Body of pancreas (tissue), 4 donors: ENCODE measurements around the gene KIT. TPM values are rescaled to one million over a fixed set of nuclear protein-coding genes. Genes with fewer than 3 reads are reported as not detected.
A peak's percentile ranks its signal among the peaks of the same experiment; 100 is the strongest.

Experiments used
- ATAC-seq: fragments of 150-250 bp; one replicate; pipeline ENCODE4 v1.9.1; 2016
- DNase-seq, 4 donors: peaks; one replicate each; pipeline ENCODE4 v3.0.0-alpha.2; 2019
- H3K27ac ChIP-seq, 4 donors: fragments of 200-600 bp; sonication (generic); 1 replicate in 3 of 4; 2 replicates in 1 of 4; pipeline versions ENCODE4 v1.5.1 to v1.6.1; 2016 to 2019; ENCODE audit warnings: mild to moderate bottlenecking in 1 of 4, mixed read lengths in 1 of 4, moderate library complexity in 1 of 4
- H3K27me3 ChIP-seq, 2 donors: fragments of 200-600 bp; sonication (generic); one replicate each; pipeline ENCODE4 v1.6.0; 2016; ENCODE audit warnings: mild to moderate bottlenecking in 1 of 2
- H3K36me3 ChIP-seq, 2 donors: fragments of 200-600 bp; sonication (generic); replicated peaks in 1 of 2; 2 replicates each; pipeline ENCODE4 v1.5.1; 2016; ENCODE audit warnings: low read depth in 2 of 2; ENCODE audit not compliant: insufficient read depth in 1 of 2
- H3K4me1 ChIP-seq: fragments of 200-600 bp; sonication (generic); one replicate; pipeline ENCODE4 v1.6.0; 2016
- H3K4me3 ChIP-seq, 2 donors: fragments of 200-600 bp; sonication (generic); 1 replicate in 1 of 2; 2 replicates in 1 of 2; pipeline ENCODE4 v1.5.1; 2016 to 2019
- H3K9me3 ChIP-seq, 3 donors: fragments of 200-600 bp; sonication (generic); 1 replicate in 2 of 3; 2 replicates in 1 of 3; pipeline ENCODE4 v1.5.1; 2016
- CTCF ChIP-seq, 7 experiments: fragments of 450-650 bp in 4 of 7; fragments of 200-600 bp in 3 of 7; sonication (generic) in 3 of 7; IDR thresholded peaks; one replicate each; pipeline ENCODE4 v1.5.1; 2016 to 2019; ENCODE audit warnings: antibody characterized with exemption in 7 of 7
- POLR2A ChIP-seq, 3 donors: fragments of 450-650 bp; IDR thresholded peaks; one replicate each; pipeline ENCODE4 v1.6.1; 2016; ENCODE audit warnings: antibody characterized with exemption in 3 of 3, mild to moderate bottlenecking in 2 of 3
- WGBS, 2 donors: methylation state at CpG; one replicate each; pipeline ENCODE4 v1.1.5; 2017; 5-methylcytosine and 5-hydroxymethylcytosine counted together
- intact Hi-C: fragments of 100-400 bp; cut with DNase I; formaldehyde crosslinking; loops from one replicate; pipeline ENCODE4 v1.15.1; 2023
- total RNA-seq, 2 donors: library from RNA; depleted of rRNA; stranded (reverse); fragments of >200 nt; gene quantifications; one replicate each; pipeline ENCODE4 v1.1.0, GENCODE V29; 2016

Gene KIT
- total RNA-seq, 2 donors from 2014 or later = 2.1 to 4.0 TPM

- no peaks in the 10 kb centered on the region for H3K9me3 ChIP-seq
- H3K27me3 ChIP-seq = no peaks in the 10 kb centered on the region
- ATAC-seq (no peak), DNase-seq (no peak)
- H3K4me3 ChIP-seq = no peak overlapping the region
- peaks cover 28% of the 10 kb centered on the region for H3K4me1 ChIP-seq
- no peaks in the 10 kb centered on the region for H3K36me3 ChIP-seq
- H3K27ac ChIP-seq = no peak overlapping the region
- intact Hi-C loops = no loop called here
- TF ChIP-seq CTCF (IDR thresholded peaks at IDR 0.05) (no peak), POLR2A (IDR thresholded peaks at IDR 0.05) (no peak)
- 43 to 54% methylated on average over 4 of the region's 4 CpGs for WGBS, 2 donors
Observed at GRCh38 chr4:54654753-54655152, 3.0 kb upstream of the KIT start.

DNA sequence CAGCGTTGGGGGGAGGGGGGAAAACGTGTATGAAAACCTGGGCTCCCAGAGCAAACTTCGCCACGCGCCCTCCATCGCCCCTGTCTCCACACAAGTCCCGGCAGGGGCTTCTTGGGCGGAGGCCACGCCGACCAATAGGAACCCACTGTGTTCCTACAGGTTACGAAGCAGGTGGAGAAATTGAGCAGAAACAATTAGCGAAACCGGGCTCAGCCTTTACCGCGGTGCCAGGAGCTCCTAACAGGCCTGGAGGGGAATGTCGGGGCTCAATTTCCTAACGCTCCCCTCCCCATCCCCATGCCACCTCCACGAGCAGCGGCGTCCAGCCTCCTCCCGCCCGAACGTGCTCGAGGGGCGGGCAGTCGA, 589 bp upstream of the KIT start:
- H3K9me3 ChIP-seq = no peaks in the 10 kb centered on the region
- no peak overlapping the region for H3K27ac ChIP-seq
- H3K27me3 ChIP-seq = no peaks in the 10 kb centered on the region
- DNase-seq (peak in 1 of 4 donors; percentile 10), ATAC-seq (peak; percentile 11)
- peak overlapping the region in 1 of 2 donors; percentile 22 for H3K4me3 ChIP-seq
- H3K4me1 ChIP-seq = peaks cover 33% of the 10 kb centered on the region
- TF ChIP-seq CTCF (IDR thresholded peaks at IDR 0.05) (no peak), POLR2A (IDR thresholded peaks at IDR 0.05) (no peak)
- 4 to 5% methylated on average over 10 to 26 of the region's 26 CpGs for WGBS, 2 donors
- intact Hi-C loops = no loop called here
- H3K36me3 ChIP-seq = no peaks in the 10 kb centered on the region

DNA sequence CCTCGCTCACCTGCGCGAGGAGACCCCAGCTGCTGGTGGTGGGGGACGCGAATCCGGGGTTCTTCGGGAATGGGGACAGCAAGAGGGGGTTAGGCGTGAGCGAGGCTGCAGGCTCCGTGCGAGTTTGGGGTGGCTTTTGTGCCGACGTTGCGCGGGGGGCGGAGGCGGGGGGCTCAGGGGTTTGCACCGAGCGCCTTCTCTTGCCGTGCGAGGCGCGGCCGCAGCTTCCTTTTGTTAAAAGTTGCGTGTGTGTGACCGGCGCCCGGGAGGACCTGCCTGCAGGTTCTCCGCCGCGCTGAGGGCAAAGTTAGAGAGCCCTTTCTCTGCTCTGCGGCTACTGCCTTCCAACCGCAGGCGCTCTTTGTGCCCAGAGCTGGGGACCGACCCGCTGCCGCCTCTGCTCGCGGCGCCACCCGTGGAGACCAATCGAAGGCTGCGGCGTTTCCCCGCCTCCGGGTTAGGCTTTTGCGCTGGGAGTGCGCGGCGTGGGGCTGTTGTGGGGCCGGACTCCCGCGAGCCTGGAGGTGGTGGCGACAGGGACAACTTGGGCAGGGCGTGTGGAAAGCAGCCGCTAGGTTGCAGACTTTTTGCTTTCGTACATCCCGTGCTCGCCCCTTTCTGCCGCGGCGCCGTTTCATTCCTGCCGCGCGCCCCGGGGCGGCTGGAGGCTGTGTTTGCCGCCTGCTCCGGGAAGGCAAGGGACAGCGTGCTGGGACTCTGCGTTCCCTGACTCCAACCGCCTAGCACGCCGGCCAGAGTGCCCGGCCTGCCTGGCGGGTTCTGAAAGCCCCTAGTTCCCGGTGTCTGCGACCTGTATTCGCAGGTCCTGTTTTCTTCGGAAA, 716 bp downstream of the KIT start:
- Histone ChIP-seq H3K9me3 (no peaks in the 10 kb centered on the region), H3K27ac (peak overlapping the region in 1 of 4 donors; percentile 29), H3K4me1 (peaks cover 33% of the 10 kb centered on the region), H3K36me3 (no peaks in the 10 kb centered on the region), H3K27me3 (no peaks in the 10 kb centered on the region), H3K4me3 (peak overlapping the region; percentile 22 to 27)
- DNase-seq (peak; percentile 50 to 66 (median 59)), ATAC-seq (peak; percentile 79)
- intact Hi-C loops = no loop called here
- 0 to 1% methylated on average over 26 to 66 of the region's 81 CpGs for WGBS, 2 donors
- TF ChIP-seq POLR2A (IDR thresholded peaks at IDR 0.05) (peak in 1 of 3 donors; percentile 30), CTCF (IDR thresholded peaks at IDR 0.05) (peak; percentile 10 to 54 (median 35))

DNA sequence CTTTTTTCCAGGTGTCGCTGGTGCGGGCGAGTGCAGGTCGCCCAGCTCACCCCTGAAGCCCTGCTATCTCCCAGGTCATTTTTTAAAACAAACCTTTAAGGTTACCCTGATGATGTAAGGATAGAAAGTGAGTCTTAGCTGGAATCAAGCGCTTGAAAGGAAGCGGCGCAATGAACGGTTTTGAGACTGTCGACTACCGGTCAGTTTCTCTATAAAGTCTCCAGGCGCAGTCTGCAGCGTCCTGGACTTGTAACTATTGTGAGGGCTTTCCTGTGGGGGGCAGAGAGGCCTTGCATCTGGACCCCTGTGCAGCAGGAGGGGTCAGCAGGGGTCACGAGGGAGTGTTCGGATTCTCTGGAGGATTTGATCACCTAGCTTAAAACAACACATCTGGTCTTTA, 1.6 kb downstream of the KIT start:
- intact Hi-C loops = no loop called here
- H3K4me1 ChIP-seq = peaks cover 33% of the 10 kb centered on the region
- H3K27ac ChIP-seq = peak overlapping the region in 1 of 4 donors; percentile 29
- H3K27me3 ChIP-seq = no peaks in the 10 kb centered on the region
- WGBS, 2 donors = 2 to 4% methylated on average over 14 of the region's 14 CpGs
- H3K36me3 ChIP-seq = no peaks in the 10 kb centered on the region
- peak in 1 of 4 donors; percentile 16 for DNase-seq
- TF ChIP-seq POLR2A (IDR thresholded peaks at IDR 0.05) (no peak), CTCF (IDR thresholded peaks at IDR 0.05) (no peak)
- H3K9me3 ChIP-seq = no peaks in the 10 kb centered on the region
- peak overlapping the region in 1 of 2 donors; percentile 27 for H3K4me3 ChIP-seq
- ATAC-seq = no peak
